Activated B cell treated with CpG ODN at 0.5 μM for 24 hours (primary cell): Measurements from ENCODE around the gene ADAMTS16. TPM values are rescaled to one million over a fixed set of nuclear protein-coding genes. Genes with fewer than 3 reads are reported as not detected.

ENCODE experiments used
- ATAC-seq: fragments of 200-7000 bp; cut with Tn5 transposase; one replicate; pipeline ENCODE4 v1.10.0; 2021; ENCODE audit warnings: low read depth, mild to moderate bottlenecking, moderate library complexity
- CTCF ChIA-PET: fragments of 350-600 bp; sonication (Branson Sonifier 250); formaldehyde crosslinking; loops from one replicate; lab custom pipeline; 2021; ENCODE audit warnings: antibody characterized with exemption; lab: Charles Lee
- POLR2A ChIA-PET: fragments of 350-600 bp; sonication (Branson Sonifier 250); formaldehyde crosslinking; loops from one replicate; lab custom pipeline; 2021; ENCODE audit warnings: antibody characterized with exemption; lab: Charles Lee
- DNase-seq: peaks from one replicate; pipeline ENCODE4 v3.0.0; 2022
- H3K27ac Mint-ChIP-seq: one replicate; pipeline ENCODE4 v1.8.0; 2020; ENCODE audit warnings: mixed read lengths
- H3K27me3 Mint-ChIP-seq: one replicate; pipeline ENCODE4 v1.8.0; 2021; ENCODE audit warnings: mixed read lengths
- H3K36me3 Mint-ChIP-seq: one replicate; pipeline ENCODE4 v1.8.0; 2021; ENCODE audit warnings: low read depth, mixed read lengths
- H3K4me1 Mint-ChIP-seq: one replicate; pipeline ENCODE4 v1.8.0; 2021; ENCODE audit warnings: mixed read lengths
- H3K4me3 Mint-ChIP-seq: one replicate; pipeline ENCODE4 v1.8.0; 2020; ENCODE audit warnings: mild to moderate bottlenecking, mixed read lengths
- H3K9me3 Mint-ChIP-seq: one replicate; pipeline ENCODE4 v1.8.0; 2020; ENCODE audit warnings: mixed read lengths
- CTCF ChIP-seq: fragments of 200-600 bp; IDR thresholded peaks from one replicate; pipeline ENCODE4 v1.8.0; 2022; ENCODE audit warnings: antibody characterized with exemption, mild to moderate bottlenecking
- intact Hi-C: fragments of 100-400 bp; cut with micrococcal nuclease; formaldehyde crosslinking; loops from one replicate; pipeline ENCODE4 v1.15.1; 2024
- total RNA-seq: library from RNA; stranded (reverse); gene quantifications from 2 replicates; pipeline ENCODE4 v1.2.3, GENCODE V29; 2022

The ADAMTS16 gene
- total RNA-seq, 1 donor from 2014 or later, result not detected

DNA sequence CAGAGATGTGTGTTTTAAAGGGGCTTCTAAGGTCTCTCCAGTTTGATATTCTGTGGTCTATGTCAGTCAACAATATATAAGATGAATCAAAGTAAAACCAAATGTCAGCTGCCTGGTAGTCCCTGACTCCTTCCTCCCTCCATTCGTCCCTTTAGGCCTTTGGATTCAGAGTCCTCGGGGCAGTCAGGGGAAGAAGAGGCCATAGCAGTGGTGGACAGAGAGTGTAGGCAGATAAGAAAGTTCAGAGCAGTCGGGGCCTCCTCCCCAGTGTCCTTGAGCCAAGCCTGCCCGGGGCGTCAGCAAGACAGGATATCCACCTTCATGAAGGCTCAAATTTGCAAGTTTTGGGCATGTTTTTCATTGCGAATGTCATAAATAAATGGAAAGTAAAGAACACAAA is 110.6 kb downstream of the ADAMTS16 start:
- Mint-ChIP-seq H3K36me3 (no peaks in the 10 kb centered on the region), H3K27ac (no peak overlapping the region), H3K9me3 (peaks cover 5% of the 10 kb centered on the region), H3K4me3 (no peak overlapping the region), H3K4me1 (no peaks in the 10 kb centered on the region), H3K27me3 (no peaks in the 10 kb centered on the region)
- intact Hi-C loops, result no loop called here
- ATAC-seq, result no peak
- CTCF ChIA-PET, result no interaction called here
- POLR2A ChIA-PET, result no interaction called here
- TF ChIP-seq CTCF, result no peak
- no peak for DNase-seq

- TF ChIP-seq CTCF, result no peak
- intact Hi-C loops, result no loop called here
- Mint-ChIP-seq H3K4me3 (no peak overlapping the region), H3K27me3 (no peaks in the 10 kb centered on the region), H3K4me1 (no peaks in the 10 kb centered on the region), H3K27ac (no peak overlapping the region), H3K9me3 (peaks cover 5% of the 10 kb centered on the region), H3K36me3 (no peaks in the 10 kb centered on the region)
- no peak for DNase-seq
- ChIA-PET POLR2A (no interaction called here), CTCF (no interaction called here)
- ATAC-seq, result no peak
Observed at GRCh38 chr5:5252106-5252505, 112.0 kb downstream of the ADAMTS16 start.

DNA sequence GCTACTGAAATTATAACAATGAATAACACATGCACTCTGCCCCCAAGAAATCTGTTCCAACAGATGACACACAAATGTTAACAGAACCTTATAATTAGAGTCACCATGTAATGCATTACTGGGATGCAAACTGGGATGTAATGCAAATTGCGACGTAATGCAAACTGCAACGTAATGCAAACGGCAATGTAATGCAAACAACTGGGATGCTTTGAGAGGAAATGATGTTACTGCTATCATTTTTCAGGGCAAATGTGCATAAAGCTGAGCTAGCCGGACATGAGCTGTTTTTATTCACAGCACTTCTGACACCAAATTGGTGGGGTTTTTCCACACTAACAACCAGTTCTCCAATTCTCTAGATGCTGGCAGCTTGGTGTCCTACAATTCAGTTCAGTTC is 117.2 kb downstream of the ADAMTS16 start:
- no peak overlapping the region for H3K27ac Mint-ChIP-seq
- CTCF ChIA-PET, result no interaction called here
- no peak overlapping the region for H3K4me3 Mint-ChIP-seq
- H3K4me1 Mint-ChIP-seq, result no peaks in the 10 kb centered on the region
- POLR2A ChIA-PET, result no interaction called here
- TF ChIP-seq CTCF, result no peak
- peaks cover 5% of the 10 kb centered on the region for H3K9me3 Mint-ChIP-seq
- H3K27me3 Mint-ChIP-seq, result no peaks in the 10 kb centered on the region
- DNase-seq, result no peak
- ATAC-seq, result no peak
- intact Hi-C loops, result no loop called here
- H3K36me3 Mint-ChIP-seq, result no peaks in the 10 kb centered on the region

GRCh38 chr5:5258564-5258963 is 118.4 kb downstream of the ADAMTS16 start:
- Mint-ChIP-seq H3K9me3 (peaks cover 5% of the 10 kb centered on the region), H3K4me1 (no peaks in the 10 kb centered on the region), H3K36me3 (no peaks in the 10 kb centered on the region), H3K4me3 (no peak overlapping the region), H3K27me3 (no peaks in the 10 kb centered on the region), H3K27ac (no peak overlapping the region)
- ChIA-PET CTCF (no interaction called here), POLR2A (no interaction called here)
- DNase-seq (no peak), ATAC-seq (no peak)
- intact Hi-C loops, result no loop called here
- no peak for TF ChIP-seq CTCF

DNA sequence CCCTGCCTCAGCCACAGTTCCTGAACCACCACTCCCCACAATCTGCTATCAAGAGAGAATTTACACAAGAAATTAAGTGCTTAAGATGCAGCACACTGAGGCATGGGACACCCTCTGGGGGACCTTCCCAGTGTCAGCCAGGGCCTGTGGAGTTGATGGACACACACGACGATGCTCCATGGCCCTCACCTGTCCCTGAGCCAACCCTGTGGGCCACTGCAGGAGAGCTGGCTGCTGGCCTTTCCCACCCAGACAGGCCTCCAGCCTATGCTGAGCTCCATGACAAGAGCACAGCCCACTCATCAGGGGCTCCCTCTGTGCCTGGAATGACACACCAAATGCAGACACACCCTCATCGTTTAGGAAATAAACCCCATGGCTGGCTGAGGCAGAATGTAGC is 124.6 kb downstream of the ADAMTS16 start:
- H3K36me3 Mint-ChIP-seq, result no peaks in the 10 kb centered on the region
- H3K9me3 Mint-ChIP-seq, result no peaks in the 10 kb centered on the region
- H3K27ac Mint-ChIP-seq, result no peak overlapping the region
- intact Hi-C loops, result no loop called here
- ATAC-seq (no peak), DNase-seq (no peak)
- ChIA-PET POLR2A (no interaction called here), CTCF (no interaction called here)
- H3K4me1 Mint-ChIP-seq, result no peaks in the 10 kb centered on the region
- H3K4me3 Mint-ChIP-seq, result no peak overlapping the region
- no peak for TF ChIP-seq CTCF
- no peaks in the 10 kb centered on the region for H3K27me3 Mint-ChIP-seq
